HCT116 (cell line): ENCODE data around the gene SNAP29. TPM values are rescaled to one million over a fixed set of nuclear protein-coding genes. Genes with fewer than 3 reads are reported as not detected.

Experiments
- ATAC-seq: fragments of 200-7000 bp; cut with Tn5 transposase; 2 replicates; pipeline ENCODE4 v1.9.1; 2020; ENCODE audit warnings: mild to moderate bottlenecking, moderate library complexity
- BruUV-seq: library from RNA; stranded (reverse); fragments of 400-500 nt; replicated peaks from 2 replicates; lab custom pipeline; 2021; lab: Mats Ljungman, UMichigan
- CTCF ChIA-PET: fragments of 300-600 bp; sonication (Branson Sonifier 250); formaldehyde crosslinking; loops from one replicate; lab custom pipeline; 2021; ENCODE audit warnings: antibody characterized with exemption; lab: Charles Lee
- POLR2A ChIA-PET: fragments of 300-600, 350-600 bp; sonication (Branson Sonifier 250); formaldehyde crosslinking; loops from one replicate; lab custom pipeline; 2021; ENCODE audit warnings: antibody characterized with exemption; lab: Charles Lee
- RAD21 ChIA-PET, 2 experiments: fragments of 300-600 bp; sonication (Branson Sonifier 250); formaldehyde crosslinking; loops; one replicate each; lab custom pipeline; 2023; ENCODE audit warnings: low total read pairs in 2 of 2; ENCODE audit not compliant: uncharacterized antibody in 2 of 2, unreplicated experiment in 2 of 2, low non-redundant PET in 1 of 2; lab: Charles Lee
- DNase-seq: peaks from one replicate; pipeline ENCODE4 v3.0.0-alpha.2; 2010; ENCODE audit warnings: low read depth, low spot score
- H2AFZ ChIP-seq: fragments of 200-600 bp; shearing (Covaris generic), sonication (generic); 2 replicates; pipeline ENCODE4 v1.6.1; 2017; ENCODE audit warnings: low read depth, mixed run types, mixed read lengths, antibody characterized with exemption, low read length; ENCODE audit not compliant: poor library complexity, severe bottlenecking
- H3K27ac ChIP-seq: 2 replicates; pipeline ENCODE4 v1.5.1; 2012; ENCODE audit warnings: low read depth, low read length
- H3K27me3 ChIP-seq: fragments of 200-600 bp; sonication (generic); 2 replicates; pipeline ENCODE4 v1.6.1; 2016; ENCODE audit warnings: mixed run types, low read length, mixed read lengths; ENCODE audit not compliant: insufficient read depth
- H3K36me3 ChIP-seq, 2 experiments: fragments of 200-500 bp in 1 of 2; fragments of 200-600 bp in 1 of 2; sonication (Bioruptor generic) in 1 of 2; sonication (generic) in 1 of 2; 2 replicates each; pipeline versions ENCODE4 v1.5.1 to v1.6.1; 2014 to 2016; ENCODE audit warnings: low read length in 2 of 2, inconsistent platforms in 1 of 2, mixed read lengths in 1 of 2, mixed run types in 1 of 2; ENCODE audit not compliant: insufficient read depth in 2 of 2, control insufficient read depth in 1 of 2
- H3K4me1 ChIP-seq, 2 experiments: fragments of 200-600 bp in 1 of 2; sonication (generic) in 1 of 2; 2 replicates each; pipeline versions ENCODE4 v1.5.1 to v1.6.1; 2012 to 2017; ENCODE audit warnings: low read length in 2 of 2, inconsistent platforms in 1 of 2, mild to moderate bottlenecking in 1 of 2, mixed read lengths in 1 of 2, mixed run types in 1 of 2, moderate library complexity in 1 of 2; ENCODE audit not compliant: insufficient read depth in 2 of 2, control insufficient read depth in 1 of 2
- H3K4me2 ChIP-seq: fragments of 200-600 bp; sonication (generic); 2 replicates; pipeline ENCODE4 v1.6.1; 2017; ENCODE audit warnings: mixed run types, low read length, mixed read lengths
- H3K4me3 ChIP-seq, 2 experiments: fragments of 200-600 bp in 1 of 2; sonication (generic) in 1 of 2; replicated peaks in 1 of 2; 2 replicates each; pipeline ENCODE4 v1.5.1; 2011 to 2016; ENCODE audit warnings: low read length in 2 of 2, control low read depth in 1 of 2, low read depth in 1 of 2, mild to moderate bottlenecking in 1 of 2, mixed read lengths in 1 of 2, mixed run types in 1 of 2
- H3K79me2 ChIP-seq: fragments of 200-600 bp; sonication (generic); 2 replicates; pipeline ENCODE4 v1.6.1; 2017; ENCODE audit warnings: mild to moderate bottlenecking, mixed run types, low read length, moderate library complexity, mixed read lengths; ENCODE audit not compliant: insufficient read depth
- H3K9ac ChIP-seq: fragments of 200-600 bp; sonication (generic); 2 replicates; pipeline ENCODE4 v1.6.1; 2016; ENCODE audit warnings: low read length, mixed read lengths
- H3K9me2 ChIP-seq: fragments of 200-600 bp; sonication (generic), shearing (Covaris generic); 2 replicates; pipeline ENCODE4 v1.6.1; 2017; ENCODE audit warnings: mixed run types, mild to moderate bottlenecking, moderate library complexity; ENCODE audit not compliant: insufficient read depth
- H3K9me3 ChIP-seq, 2 experiments: fragments of 200-500 bp in 1 of 2; fragments of 200-600 bp in 1 of 2; sonication (Bioruptor generic) in 1 of 2; sonication (generic) in 1 of 2; 2 replicates each; pipeline ENCODE4 v1.6.1; 2014 to 2017; ENCODE audit warnings: low read length in 2 of 2, mixed read lengths in 2 of 2, inconsistent platforms in 1 of 2, low read depth in 1 of 2, mild to moderate bottlenecking in 1 of 2, mixed run types in 1 of 2, moderate library complexity in 1 of 2; ENCODE audit not compliant: control insufficient read depth in 1 of 2, insufficient read depth in 1 of 2
- H4K20me1 ChIP-seq: fragments of 200-600 bp; sonication (generic), shearing (Covaris generic); 2 replicates; pipeline ENCODE4 v1.6.1; 2017; ENCODE audit warnings: mixed run types, mild to moderate bottlenecking, moderate library complexity; ENCODE audit not compliant: insufficient read depth
- CTCF ChIP-seq, 3 experiments: fragments of 200-600 bp in 1 of 3; sonication (generic) in 1 of 3; IDR thresholded peaks in 2 of 3; conservative IDR thresholded peaks in 1 of 3; 2 replicates each; pipeline ENCODE4 v1.5.1; 2012 to 2017; ENCODE audit warnings: low read depth in 2 of 3, low read length in 2 of 3, antibody characterized with exemption in 1 of 3, borderline replicate concordance in 1 of 3, control low read depth in 1 of 3, mild to moderate bottlenecking in 1 of 3, mixed read lengths in 1 of 3, mixed run types in 1 of 3, moderate library complexity in 1 of 3; ENCODE audit not compliant: insufficient read depth in 1 of 3
- POLR2A ChIP-seq: IDR thresholded peaks from 2 replicates; pipeline ENCODE4 v1.7.0; 2011; ENCODE audit warnings: borderline replicate concordance; ENCODE audit not compliant: insufficient read depth, insufficient read length; ENCODE audit errors: extremely low read depth
- POLR2AphosphoS5 ChIP-seq: IDR thresholded peaks from 2 replicates; pipeline ENCODE4 v1.6.1; 2011; ENCODE audit warnings: mild to moderate bottlenecking, low read depth, low read length, moderate library complexity
- REST ChIP-seq: IDR thresholded peaks from 2 replicates; pipeline ENCODE4 v1.6.1; 2012; ENCODE audit warnings: low read depth
- TCF7L2 ChIP-seq: IDR thresholded peaks from 2 replicates; pipeline ENCODE4 v1.7.0; 2011; ENCODE audit warnings: borderline replicate concordance, inconsistent platforms; ENCODE audit not compliant: insufficient read depth, insufficient read length; ENCODE audit errors: extremely low read depth
- intact Hi-C: fragments of 100-400 bp; cut with micrococcal nuclease; formaldehyde crosslinking; loops from 2 replicates; pipeline ENCODE4 v1.10.0; 2022
- total RNA-seq: library from RNA; stranded (reverse); gene quantifications from one replicate; pipeline ENCODE4 v1.2.1, GENCODE V29; 2021; ENCODE audit not compliant: unreplicated experiment
- TF ChIP-seq, protein P1 (sequence below): IDR thresholded peaks from 2 replicates; pipeline ENCODE4 v1.6.1; 2012

Gene SNAP29
- total RNA-seq, 1 experiment from 2014 or later: 27.3 TPM

DNA sequence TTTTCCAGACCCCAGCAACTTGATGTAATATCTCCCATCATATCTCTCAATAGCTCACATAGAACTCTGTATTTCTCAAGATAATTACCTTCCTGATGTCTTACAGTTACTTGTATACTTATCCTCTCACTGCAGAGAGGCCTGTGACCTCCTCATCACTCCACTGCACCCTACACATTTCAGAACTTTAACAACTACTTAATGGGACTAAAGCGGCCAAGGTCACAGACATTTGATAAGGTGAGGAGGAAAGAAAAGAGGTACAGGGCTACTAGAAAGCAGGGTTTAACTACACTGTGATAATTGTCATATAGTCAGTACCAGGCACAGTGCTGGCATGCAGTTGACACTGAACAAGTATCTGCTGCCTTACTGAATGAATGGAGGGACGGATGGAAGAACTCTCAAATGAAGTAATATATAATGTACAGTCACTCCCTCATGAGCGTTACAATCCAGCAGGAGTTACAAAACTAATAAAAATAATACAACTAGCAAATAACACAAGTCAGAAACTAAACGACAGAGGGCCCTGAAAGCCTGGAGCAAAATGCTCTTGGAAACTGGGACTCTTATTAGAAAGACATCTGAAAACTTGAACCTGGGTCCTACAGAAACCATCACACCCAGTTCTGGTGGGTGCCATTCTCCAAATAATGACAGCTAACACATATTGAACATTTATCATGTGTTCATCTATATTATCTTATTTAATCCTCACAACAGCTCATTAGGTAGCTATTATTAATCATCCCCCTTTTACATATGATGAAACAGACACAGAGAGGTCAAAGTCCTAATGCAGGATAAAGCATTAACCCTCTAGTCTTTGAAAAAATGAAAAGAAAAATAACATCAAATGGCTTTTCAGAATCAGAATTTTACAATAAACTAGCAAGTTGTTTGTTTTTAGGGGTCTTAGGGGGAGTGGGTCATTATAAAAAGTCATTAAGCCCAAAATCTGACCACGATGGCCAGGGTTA is 14.5 kb upstream of the SNAP29 start (continued):
- TF ChIP-seq CTCF (IDR thresholded peaks at IDR 0.05 in 2 of 3, conservative IDR thresholded peaks at IDR 0.05 in 1 of 3; ENCODE audit: borderline replicate concordance in 1 of 3, insufficient read depth in 1 of 3, low read depth in 2 of 3, low read length in 2 of 3) (no peak), POLR2AphosphoS5 (no peak), REST (no peak), POLR2A (no peak)
- TF ChIP-seq, protein P1, sequence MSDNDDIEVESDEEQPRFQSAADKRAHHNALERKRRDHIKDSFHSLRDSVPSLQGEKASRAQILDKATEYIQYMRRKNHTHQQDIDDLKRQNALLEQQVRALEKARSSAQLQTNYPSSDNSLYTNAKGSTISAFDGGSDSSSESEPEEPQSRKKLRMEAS: no peak

DNA sequence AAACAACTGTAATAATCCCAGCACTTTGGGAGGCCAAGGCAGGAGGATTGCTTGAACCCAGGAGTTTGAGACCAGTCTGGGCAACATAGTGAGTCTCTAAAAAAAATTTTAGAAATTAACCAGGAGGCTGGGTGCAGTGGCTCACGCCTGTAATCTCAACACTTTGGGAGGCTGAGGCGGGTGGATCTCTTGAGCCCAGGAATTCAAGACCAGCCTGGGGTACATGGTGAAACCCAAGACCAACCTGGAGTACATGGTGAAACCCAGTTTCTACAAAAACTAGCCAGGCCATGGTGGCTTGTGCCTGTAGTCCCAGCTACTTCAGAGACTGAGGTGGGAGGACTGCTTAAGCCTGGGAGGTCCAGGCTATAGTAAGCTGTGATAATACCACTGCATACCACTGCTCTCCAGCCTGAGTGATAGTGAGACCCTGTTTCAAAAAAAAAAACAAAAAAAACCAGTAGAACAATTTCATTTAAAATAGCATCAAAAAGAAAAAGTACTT is 11.4 kb upstream of the SNAP29 start:
- Histone ChIP-seq H3K4me1 (no peaks in the 10 kb centered on the region; a peak in 1 of 4 replicates), H3K79me2 (peaks cover 59% of the 10 kb centered on the region), H3K4me2 (no peak overlapping the region), H3K4me3 (no peak overlapping the region), H3K9ac (no peak overlapping the region), H3K36me3 (no peaks in the 10 kb centered on the region), H3K9me2 (no peaks in the 10 kb centered on the region), H4K20me1 (no peaks in the 10 kb centered on the region), H2AFZ (no peak overlapping the region), H3K27me3 (no peaks in the 10 kb centered on the region), H3K27ac (no peak overlapping the region), H3K9me3 (no peaks in the 10 kb centered on the region)
- CTCF ChIA-PET: no interaction called here
- POLR2A ChIA-PET: no interaction called here
- RAD21 ChIA-PET: no interaction called here
- DNase-seq: no peak
- no peak for ATAC-seq
- no TSS peak for BruUV-seq
- intact Hi-C loops: no loop called here
- no peak for TF ChIP-seq TCF7L2
